GM18868 (cell line): ENCODE measurements around the gene TGFA.

Experiments
- ATAC-seq: cut with Tn5 transposase; IDR thresholded peaks from one replicate; pipeline ENCODE4 v1.9.1; 2021; ENCODE audit warnings: mild to moderate bottlenecking, moderate library complexity; ENCODE audit not compliant: unreplicated experiment

TGFA gene

DNA sequence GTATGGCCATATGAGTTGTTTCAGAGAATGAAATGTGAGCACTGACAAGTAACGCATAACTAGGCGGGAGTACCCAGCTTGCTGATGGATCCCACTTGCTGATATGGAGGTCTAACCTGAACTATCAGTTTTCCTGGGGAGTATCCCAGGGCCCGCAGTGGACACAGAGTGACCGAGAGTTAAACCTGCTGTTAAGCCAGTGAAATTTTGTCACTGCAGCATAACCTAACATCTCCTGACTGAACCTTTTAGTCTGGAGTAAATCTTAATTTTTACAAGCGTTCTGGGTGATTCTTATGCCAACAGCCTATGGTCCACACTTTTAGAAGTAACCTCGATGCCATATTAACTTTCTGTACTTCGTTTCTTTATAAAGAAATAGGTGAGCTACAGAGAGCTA, 54.4 kb downstream of the TGFA start:
- ATAC-seq = no peak

- no peak for ATAC-seq
Observed at GRCh38 chr2:70498528-70498927, 55.1 kb downstream of the TGFA start.

DNA sequence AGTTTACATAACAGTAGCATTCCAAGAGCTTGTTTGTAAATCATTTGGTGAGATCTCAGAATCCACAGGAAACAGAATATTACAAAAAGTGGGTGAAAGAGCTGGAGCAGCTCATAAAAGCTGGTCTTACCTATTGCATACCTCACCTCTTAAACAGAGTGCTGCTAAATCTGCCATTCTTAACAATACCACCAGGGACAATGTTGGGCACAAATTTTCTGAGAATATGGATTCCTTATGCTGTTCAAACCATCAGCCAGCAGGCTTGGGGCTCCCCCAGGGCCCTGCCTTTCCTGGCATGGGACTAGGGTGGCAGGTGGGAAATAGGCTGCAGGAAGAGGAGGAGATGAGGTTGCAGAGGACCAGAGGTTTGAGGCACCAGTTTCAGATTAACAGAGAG, 55.6 kb downstream of the TGFA start:
- no peak for ATAC-seq

DNA sequence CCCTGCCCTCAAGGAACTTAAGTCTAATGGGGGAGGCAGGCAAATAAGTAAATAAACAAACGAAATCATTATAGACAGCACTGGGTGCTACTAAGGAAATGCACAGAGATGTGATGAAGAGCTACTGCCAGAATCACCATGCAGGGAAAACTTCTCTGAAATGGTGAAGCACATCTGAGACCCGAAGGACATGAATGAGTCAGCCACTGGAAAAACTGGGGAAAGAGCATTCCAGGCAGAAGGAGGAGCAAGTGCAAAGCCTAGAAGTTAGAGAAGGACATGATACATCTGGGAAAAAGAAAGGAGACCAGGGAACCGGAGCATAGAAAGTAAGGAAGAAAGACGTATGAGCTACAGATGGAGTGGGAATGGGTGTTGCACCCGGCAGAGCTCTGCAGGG, 56.8 kb downstream of the TGFA start:
- ATAC-seq = no peak

GRCh38 chr2:70494293-70494886, 59.2 kb downstream of the TGFA start:
- no peak for ATAC-seq

DNA sequence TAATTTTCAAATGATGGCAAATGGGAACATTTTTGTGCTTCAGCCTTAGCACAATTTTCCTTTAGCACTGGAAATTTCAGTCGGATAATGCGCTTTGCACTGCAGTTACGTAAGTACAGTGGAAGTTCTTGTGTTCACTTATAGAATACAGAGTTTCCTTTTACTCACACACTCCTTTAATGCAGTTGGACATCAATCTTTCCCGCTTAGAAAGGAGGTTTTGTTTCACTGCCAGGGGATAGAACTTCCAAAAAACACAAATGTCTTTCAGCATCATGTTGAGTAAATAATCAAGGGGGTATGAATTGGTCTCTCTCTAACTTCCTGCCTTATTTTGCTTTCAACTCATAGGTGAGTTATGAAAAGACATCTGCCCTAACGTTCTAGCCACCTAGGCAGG, 63.2 kb downstream of the TGFA start:
- no peak for ATAC-seq

DNA sequence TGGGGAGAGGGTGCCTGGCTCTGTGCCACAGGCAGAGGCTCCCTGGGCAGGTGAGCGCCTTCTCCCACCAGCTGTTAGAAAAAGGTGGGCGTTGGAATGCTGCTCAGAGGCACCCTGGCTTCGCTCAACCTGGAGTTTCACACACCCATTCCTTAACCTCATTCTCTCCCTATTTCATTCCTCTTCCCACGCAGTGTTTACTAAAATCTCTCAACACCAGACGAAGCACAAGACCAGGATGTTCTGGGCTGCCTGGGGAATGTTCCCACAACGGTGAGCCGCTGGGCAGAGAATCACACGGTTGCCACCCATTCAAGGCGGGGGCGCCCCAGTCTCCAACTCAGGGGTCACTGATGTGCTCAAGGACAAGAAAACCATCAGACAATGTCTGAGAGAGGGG, 64.5 kb downstream of the TGFA start:
- ATAC-seq = no peak

GRCh38 chr2:70484086-70484485, 69.5 kb downstream of the TGFA start:
- ATAC-seq = no peak

DNA sequence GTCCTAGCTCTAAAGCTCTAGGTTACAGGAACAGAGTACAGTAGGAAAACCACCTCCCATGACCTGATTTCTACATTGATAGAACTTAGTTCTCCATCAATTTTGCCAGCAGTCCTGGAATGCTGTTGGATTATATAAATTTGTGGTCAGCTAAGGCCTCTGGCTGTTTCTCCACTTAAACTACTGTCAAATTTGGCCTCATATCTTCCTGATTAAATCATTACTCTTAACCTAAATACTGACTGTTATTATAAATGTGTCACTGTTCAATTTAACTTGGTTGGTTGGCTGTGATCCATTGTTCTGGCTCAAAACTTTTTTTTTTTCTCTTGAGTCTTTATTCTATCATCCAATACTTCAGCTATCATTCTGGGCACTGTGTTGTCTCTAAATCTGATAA, 71.2 kb downstream of the TGFA start:
- no peak for ATAC-seq

- ATAC-seq = peak; percentile 81
Observed at GRCh38 chr2:70480468-70480867, 73.2 kb downstream of the TGFA start.

GRCh38 chr2:70479816-70480215, 73.8 kb downstream of the TGFA start:
- ATAC-seq = peak; percentile 26

- no peak for ATAC-seq
Observed at GRCh38 chr2:70477441-70477844, 76.2 kb downstream of the TGFA start.

DNA sequence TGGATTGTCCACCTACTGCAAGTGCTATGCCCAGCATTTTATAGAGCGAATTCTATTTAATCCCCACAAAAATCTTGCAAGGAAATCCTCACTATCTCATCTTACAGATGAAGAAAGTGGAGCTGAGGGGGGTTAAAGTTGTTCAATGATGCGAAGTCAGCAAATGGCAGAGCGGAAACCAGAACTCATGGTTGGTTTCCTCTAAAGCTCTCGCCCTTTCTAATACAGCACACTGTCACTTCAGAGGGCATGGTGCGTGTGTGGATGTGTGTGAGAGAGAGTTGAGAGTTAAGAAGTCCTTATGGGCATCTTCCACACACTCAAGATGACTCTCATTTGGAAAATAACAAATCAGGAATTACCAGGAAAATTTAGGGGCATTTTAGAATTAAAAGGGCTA, 78.4 kb downstream of the TGFA start:
- no peak for ATAC-seq

- ATAC-seq = no peak
Observed at GRCh38 chr2:70474256-70474848, 79.3 kb downstream of the TGFA start.

GRCh38 chr2:70473101-70473722, 80.4 kb downstream of the TGFA start:
- no peak for ATAC-seq

GRCh38 chr2:70472221-70472890, 81.3 kb downstream of the TGFA start:
- no peak for ATAC-seq

DNA sequence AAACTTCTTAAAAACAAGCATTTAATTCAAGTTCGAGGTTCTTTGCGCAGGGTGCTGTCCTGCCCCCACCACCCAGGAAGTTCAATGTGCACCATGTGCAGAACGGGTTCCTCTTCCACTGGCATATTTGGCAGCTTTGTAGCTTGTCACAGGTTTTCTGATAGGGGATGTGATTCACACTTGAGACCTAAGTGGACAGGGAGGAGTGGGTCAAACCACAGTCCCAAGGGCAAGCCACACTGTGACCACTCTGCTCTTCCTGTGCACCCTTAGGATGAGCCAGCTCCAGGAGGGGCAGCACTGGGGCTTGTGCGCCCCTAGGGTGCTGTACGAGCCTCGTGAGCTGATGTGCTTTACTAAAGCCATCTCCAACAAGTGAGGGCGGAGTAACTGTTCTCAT, 82.5 kb downstream of the TGFA start:
- ATAC-seq = no peak

- ATAC-seq = no peak
Observed at GRCh38 chr2:70469961-70470360, 83.7 kb downstream of the TGFA start.

DNA sequence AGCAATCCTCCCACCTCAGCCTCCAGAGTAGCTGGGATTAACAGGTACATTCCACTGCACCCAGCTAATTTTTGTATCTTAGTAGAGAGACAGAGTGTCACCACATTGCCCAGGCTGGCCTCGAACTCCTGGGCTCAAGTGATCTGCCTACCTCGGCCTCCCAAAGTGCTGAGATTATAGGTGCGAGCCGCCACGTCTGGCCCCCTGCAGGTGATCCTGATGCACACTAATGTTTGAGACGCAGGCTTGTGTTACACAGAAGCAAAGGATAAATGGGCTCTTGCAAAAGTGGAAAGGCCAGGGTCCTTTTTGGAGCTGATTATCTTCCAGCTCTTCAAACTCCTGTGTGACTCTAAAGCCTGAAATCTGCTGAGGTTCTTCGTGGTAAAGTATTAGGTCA, 84.2 kb downstream of the TGFA start:
- ATAC-seq = no peak

- ATAC-seq = no peak
Observed at GRCh38 chr2:70468878-70469277, 84.7 kb downstream of the TGFA start.

GRCh38 chr2:70467831-70468779, 85.5 kb downstream of the TGFA start:
- ATAC-seq = no peak
